GM11168 (cell line): ENCODE results near the gene MYO16.

Experiments used
- in situ Hi-C: fragments of 300-500 bp; cut with MboI; formaldehyde crosslinking; loops from one replicate; pipeline ENCODE4 v1.12.0; 2022; ENCODE audit warnings: low sequenced_read_pairs; ENCODE audit not compliant: unreplicated experiment

The MYO16 gene

DNA sequence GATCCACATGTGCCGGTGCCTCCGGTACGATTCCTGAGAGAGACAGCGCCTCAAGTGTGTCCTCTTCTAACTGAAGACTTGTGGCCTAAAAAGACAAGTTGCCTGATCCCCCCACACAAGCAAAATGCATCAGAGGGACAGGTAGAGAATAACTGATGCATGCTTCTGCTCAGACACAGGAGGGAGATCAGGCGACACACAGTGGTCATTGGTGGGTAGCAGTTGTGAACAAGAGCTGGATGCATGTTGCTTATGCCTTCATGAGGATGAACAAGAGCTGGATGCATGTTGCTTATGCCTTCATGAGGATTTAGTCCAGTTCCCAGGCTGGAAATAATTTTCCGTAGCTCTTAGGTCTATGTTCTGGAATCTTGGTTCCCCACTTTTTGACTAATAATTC lies 505.6 kb downstream of the MYO16 start:
- in situ Hi-C loops: no loop called here

DNA sequence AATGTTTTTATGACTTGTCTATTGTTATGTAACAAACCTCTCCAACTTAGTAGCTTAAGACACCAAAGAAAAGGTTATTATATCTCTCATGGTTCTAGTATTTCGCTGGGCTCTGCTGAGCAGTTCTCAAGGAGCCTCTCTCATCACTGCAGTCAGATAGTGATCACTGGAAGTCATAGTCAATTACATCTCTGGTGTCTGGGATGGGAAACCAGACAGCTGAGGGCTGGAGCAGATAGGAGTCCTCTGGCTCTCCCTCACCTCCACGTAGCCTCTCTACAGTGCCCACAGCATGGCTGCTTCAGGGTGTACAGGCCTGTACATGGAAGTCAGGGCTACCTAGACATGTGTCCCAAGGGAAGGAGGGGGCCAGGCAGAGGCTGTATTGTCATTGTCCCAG lies 507.5 kb downstream of the MYO16 start:
- in situ Hi-C loops: no loop called here

DNA sequence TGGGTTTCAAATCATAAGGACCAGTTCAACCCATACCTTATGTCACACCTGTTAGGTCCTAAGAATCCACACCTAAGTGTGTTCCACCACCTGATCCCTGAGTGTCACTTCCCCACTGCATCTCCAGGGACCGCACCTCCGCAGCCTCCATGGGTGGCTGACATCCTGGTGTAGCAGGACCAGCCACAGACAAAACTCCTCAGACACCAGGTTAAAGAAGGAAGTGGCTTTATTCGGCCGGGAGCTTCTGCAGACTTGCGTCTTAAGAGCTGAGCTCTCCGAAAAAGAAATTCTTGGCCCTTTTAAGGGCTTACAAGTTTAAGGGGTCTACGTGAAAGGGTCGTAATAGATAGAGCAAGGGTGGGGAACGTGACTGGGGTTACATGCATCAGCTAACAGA lies 509.9 kb downstream of the MYO16 start:
- in situ Hi-C loops: no loop called here

DNA sequence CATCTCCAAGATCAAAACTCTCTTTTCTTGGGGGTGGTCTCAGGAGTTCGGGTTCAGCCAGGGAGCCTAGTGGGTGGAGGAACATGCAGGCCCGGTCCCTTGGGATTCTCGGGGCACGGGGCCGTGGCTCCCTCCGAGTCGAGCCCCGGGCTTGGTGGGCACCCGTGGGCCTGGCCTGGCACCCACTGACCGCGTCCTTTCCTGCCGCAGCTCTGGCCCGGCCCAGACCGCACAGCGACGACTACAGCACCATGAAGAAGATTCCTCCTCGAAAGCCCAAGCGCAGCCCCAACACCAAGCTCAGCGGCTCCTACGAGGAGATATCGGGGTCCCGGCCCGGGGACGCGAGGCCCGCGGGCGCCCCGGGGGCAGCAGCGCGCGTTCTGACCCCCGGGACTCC lies 510.6 kb downstream of the MYO16 start:
- in situ Hi-C loops: no loop called here

DNA sequence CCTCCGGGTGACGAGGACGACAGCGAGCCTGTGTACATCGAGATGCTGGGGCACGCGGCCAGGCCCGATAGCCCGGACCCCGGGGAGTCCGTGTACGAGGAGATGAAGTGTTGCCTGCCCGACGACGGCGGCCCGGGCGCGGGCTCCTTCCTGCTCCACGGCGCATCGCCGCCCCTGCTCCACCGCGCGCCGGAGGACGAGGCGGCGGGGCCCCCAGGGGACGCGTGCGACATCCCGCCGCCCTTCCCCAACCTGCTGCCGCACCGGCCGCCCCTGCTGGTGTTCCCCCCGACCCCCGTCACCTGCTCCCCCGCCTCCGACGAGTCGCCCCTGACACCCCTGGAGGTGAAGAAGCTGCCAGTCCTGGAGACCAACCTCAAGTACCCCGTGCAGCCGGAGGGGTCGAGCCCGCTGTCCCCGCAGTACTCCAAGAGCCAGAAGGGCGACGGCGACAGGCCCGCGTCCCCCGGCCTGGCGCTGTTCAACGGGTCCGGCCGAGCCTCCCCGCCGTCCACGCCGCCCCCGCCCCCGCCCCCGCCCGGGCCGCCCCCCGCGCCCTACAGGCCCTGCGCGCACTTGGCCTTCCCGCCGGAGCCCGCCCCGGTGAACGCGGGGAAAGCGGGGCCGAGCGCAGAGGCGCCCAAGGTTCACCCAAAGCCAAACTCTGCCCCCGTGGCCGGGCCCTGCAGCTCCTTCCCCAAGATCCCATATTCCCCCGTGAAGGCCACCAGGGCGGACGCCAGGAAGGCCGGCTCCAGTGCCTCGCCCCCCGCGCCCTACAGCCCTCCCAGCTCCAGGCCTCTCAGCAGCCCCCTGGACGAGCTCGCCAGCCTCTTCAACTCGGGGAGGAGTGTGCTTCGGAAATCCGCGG lies 511.3 kb downstream of the MYO16 start:
- in situ Hi-C loops: no loop called here

DNA sequence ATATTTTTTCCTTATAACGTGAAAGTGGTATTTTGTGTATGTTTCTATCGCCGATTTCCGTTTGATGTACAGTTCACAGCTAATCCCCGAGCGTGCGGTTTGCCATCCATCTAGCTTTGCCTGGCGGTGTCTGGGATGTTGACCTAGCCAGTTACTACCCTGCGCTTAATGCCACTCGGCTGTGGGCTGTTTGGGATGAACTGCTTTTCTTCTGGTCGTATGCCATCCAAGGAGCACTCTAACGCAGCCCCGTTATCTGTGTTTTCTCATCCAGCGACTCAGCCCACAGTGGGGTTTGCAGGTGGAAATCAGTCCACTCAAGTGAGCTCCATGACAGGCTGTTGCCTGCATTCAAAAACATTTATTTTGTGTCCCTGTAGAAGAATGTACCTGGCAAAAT lies 512.3 kb downstream of the MYO16 start:
- in situ Hi-C loops: no loop called here

DNA sequence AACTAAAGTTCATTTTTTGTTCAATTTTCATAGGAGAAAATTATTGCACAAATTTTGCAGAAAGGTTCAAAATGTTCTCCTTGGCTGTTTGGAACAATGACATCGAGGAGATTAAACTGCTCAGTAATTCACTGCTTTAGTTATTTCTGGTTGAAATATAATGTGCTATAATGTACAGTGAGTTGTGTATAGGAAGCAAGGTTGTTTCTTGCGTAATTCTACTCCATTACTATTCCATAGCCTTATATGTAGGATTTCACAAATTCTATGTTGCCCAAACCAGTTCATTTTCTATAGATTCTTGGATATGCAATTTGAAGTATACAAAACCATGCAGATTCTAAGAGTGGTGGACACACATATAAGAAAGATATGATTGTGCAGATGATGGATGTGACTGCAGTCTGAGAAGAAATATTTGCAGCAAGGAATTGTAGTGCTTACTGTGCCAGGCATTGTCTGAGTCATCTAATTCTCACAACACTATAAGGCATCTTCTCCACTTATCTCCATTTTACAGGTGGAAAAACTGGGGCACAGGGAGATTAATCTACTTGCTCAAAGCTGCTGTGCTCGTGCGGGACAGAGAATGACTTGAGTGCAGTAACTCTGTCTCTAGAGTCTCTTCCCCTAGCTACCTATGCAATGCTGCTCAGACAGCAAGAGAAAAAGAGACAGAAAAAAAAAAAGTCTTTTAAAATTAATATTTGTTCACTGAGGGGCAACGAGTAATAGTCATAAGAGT lies 515.5 kb downstream of the MYO16 start:
- in situ Hi-C loops: no loop called here

DNA sequence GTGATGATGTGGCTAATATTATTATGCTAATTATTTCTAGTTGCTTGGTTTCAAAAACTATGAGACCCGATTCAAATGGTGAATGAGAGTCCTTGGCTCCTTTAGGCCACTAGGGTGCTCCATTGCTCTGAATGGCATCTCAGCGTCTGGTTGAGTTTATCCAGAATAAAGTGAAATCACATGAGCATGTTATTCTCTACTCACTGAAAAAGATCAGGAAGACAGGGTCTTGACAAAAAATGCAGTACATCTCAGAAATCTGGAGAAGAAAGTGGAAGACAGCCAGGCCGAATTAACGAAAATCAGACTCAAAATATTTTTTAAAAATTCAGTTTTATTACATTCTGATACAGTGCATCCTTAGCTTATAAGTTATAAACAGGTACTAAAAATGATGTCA lies 516.2 kb downstream of the MYO16 start:
- in situ Hi-C loops: no loop called here

DNA sequence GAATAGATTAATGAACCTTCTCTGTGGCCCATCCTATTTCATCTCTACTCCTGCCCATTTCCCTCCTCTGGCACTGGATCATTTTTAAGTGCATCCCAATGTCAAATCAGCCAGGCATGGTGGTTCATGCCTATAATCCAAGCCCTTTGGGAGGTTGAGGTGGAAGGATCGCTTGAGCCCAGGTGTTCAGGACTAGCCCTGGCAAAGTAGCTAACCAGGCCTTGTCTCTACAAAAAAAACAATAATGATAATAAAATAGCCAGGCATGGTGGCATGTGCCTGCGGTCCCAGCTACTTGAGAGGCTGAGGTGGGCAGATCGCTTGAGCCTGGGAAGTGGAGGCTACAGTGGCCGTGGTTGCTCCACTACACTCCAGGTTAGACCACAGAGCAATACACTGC lies 517.0 kb downstream of the MYO16 start:
- in situ Hi-C loops: no loop called here

DNA sequence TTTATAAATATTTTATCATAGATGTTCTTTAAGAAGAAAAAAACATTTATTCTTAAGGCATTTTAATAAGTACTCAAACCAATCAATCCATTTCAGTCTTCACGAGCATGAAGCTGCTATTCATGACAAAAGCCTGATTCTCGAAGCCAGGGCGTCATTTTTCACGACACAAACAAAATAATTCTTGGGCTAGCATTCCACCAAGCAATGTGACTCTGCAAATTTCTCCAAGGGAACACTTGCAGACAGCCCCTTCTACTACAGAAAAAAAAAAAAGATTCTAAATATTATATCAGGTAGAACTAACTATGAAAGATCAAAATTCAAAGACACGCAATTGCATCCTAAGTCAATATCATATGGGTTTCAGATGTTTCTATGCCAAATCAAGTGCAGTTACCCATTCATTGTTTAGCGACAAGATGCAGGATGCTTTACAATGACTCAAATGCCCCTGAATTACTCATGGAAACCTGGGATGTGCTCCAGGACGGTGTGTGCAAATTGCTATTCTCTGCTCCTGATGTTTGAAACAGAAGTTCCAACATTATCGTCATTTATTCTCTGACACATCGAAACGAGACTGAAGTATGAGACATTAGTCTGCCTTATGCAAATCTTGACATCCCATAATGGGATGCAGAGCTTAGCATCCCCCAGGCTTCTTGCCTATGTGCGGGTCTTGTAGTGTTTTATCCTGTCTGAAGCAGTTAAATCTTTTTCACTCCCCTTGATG lies 517.7 kb downstream of the MYO16 start:
- in situ Hi-C loops: no loop called here

DNA sequence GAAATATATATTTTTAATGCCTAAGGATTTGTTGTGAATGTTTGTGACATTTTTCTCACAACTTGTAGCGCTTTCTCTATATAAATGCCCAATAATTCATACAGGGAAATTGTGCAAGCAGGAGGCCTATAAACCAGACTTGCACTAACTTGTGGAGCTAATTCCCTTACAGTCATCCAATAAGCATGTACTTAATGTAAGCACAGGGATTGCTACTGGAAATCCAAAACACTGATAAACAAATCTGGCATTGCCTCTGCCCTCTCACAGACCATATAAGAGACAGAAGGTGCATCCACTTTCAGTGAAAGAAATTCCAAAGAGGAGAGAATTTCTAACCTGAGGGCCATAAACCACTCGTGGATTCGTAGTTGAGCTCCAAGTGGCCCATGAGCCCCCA lies 518.8 kb downstream of the MYO16 start:
- in situ Hi-C loops: no loop called here

DNA sequence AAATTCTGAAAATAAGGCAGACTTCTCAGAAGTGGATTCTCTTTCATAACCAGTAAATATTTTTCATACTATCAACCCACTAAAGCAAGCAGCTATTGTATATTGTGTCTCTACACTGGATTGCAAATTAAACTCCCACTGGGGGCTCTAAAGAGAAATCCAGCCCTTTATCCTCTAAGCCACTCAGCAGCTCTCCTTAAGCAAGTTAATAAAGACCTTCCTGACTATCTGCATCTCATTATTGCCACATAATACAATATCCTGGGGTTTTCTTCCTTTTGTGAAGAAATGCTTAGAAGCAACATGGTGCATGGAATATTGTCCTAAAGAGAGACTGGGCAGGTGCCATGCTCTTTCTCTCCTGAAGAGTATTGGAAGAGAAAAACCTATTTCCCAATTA lies 521.3 kb downstream of the MYO16 start:
- in situ Hi-C loops: no loop called here

DNA sequence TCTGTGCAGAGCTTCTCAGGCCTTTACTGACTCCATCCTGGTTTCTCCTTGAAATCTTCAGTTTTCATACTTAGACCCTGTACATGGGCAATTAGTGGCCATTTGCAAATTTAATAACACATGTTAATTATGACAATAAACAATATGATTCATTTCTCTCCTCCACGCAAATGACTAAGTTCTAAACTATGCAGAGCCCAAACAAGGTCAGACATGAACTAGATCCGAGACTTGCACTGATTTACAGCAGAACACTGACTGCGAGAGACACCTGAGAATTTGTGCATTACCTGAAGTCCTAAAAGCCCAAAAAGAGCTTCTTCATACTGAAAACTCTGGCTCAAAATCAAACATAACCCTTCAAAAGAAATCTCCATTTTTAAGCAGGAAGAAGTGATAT lies 521.8 kb downstream of the MYO16 start:
- in situ Hi-C loops: no loop called here

DNA sequence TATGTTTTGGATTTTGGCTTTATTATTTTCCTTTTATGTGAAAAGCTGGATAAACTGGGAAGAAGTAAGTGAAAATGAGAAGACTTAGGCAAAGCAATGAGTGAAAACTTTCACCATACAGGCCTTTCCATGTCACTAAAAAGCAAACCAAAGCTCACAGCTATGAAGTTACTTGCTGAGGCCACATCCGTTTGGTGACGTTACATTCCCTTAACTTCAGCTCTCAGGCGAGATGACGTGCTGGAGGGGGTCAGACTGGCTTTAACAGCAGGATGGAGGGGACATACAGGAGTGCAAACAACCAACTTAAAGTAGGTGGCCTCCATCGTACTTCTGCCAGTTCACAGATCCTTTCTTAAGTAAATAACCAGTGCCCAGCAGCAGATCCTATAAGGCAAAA lies 522.3 kb downstream of the MYO16 start:
- in situ Hi-C loops: no loop called here

DNA sequence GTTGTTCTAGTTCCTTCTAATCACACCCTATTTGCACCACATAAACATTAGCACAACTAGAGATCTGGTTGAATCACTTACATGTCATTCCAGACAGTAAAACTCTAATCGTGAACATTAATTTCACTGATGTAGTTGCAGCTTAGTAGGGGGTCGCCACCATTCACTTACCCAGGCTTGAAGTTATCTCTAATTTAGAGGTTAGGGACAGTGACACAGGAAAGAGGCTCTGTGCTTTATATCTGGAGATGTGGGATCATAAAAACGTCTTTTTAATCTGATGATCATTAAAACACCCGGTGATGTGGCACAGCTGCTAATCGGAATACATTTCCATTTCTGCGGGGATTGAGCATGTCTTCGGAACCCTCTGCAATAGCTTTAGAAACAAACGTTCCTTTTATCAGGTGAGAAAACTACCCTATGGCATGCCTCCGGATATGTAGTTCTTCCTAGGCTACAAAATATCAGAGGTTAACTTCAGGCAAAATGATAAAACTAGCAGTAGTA lies 523.0 kb downstream of the MYO16 start:
- in situ Hi-C loops: no loop called here

DNA sequence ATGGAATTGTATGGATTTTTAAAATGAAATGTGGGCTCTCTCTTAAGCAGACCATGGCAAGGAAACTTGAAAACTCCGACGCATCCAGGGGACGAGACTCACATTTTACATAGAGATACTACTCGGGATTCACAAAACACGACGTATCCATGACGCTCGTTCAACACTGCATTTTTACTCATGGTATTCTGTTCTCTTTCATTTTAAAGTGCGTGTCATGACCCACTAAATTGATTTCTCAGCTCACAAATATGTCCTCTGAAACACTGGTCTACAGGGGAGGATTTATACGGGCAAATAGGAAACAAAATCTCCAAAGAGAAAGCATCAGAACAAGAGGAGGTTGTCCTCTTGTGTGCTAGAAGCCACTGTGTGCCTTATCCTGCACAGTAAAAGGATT lies 523.5 kb downstream of the MYO16 start:
- in situ Hi-C loops: no loop called here

DNA sequence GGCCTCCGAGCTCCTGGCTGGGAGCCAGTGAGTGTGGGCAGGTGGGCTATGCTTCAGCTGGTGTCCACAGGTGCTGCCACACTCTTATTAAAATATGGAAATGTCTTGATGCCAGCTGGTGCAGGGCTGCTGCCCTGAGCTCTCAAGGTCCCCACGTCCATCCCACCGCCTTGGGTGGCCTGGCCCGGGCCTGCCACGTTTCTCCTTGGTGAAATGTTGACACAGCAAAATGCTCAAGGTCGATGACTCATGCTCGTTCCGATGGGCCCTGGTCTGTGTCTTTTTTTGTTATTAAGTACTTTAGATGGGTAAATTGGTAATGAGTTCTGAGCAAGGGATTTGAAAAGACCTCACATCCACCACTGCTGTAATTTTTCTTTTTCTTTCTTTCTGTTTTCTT lies 524.7 kb downstream of the MYO16 start:
- in situ Hi-C loops: no loop called here

DNA sequence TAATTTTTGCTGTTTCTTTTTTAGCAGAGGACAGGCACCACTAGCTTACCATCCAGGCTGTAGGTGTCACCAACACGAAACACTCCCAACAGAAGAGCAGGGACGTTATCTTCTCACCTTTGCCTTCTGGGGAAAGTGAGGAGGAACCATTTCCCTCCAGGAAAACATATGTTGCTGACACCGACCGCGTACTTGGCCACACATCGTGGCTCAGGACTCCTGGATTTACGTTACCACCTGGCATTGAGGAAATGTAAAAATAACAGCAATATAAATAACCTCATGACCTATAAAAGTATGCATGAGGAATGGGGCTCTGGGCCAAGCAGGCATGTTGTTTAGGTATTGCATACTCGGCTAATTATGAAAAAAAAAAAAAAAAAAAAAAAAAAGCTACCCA lies 525.1 kb downstream of the MYO16 start:
- in situ Hi-C loops: no loop called here

DNA sequence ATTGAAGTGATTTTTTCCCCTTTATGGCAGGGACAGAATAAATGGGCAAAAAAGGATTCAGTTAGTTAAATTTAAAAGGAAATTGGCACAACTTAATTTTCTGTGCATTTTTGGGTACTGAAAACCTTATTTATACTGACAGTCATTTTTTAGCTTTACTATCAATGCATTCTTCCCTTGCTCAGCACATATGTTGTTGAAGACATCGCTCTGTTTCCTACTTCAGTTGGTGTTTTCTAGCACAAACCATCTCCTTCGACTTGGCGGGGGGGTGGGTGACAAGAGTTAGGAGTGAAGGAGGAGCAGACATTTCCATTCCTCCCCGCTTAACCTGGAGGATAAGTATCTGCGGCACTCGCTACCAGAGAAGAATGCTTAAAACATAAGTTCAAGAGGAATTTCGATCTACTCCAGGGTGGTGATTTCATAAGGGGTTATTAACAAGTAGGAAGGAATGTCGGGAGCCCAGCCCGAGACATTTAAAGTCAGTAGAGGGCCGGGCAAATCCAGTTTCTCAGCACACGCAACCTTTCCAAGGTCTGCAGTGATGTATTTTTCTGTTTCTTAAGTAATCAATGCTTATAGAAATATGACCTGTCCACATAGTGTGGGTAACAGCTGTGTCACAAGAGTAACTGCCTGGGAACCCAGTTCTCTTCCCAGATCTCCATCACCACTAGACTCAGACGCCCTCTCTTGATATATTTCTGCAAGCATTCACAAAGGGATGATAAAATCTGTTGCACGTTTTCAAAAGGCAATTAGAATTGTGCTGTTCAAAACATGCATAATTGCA lies 525.8 kb downstream of the MYO16 start:
- in situ Hi-C loops: no loop called here
